ENCODE data around the gene PLOD1. TPM values are rescaled to one million over a fixed set of nuclear protein-coding genes. Genes with fewer than 3 reads are reported as not detected.

The PLOD1 gene
- total RNA-seq, 2 donors from 2014 or later: 73.6 to 80.2 TPM

DNA sequence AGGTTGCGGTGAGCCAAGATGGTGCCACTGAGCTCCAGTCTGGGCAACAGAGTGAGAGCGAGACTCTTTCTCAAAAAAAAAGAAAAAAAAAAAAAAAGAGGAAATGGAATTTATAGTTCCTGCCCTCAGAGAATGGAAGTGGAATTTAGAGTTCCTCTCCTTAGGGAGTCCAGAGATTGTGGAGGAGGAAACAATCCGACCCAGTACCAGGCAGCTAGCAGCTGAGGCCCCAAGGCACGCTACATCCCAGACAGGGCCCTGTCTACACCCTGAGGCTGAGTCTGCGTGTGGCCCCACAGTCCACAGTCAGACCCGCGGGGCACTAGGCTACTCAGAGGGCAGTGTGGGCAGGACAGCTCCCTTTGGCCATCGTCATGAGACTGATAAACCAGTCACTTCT lies 43.8 kb downstream of the PLOD1 start:
- Histone ChIP-seq H3K9me3 (no peaks in the 10 kb centered on the region), H3K4me1 (replicated peaks) (peaks cover 13% of the 10 kb centered on the region), H3K27ac (no peak overlapping the region), H3K4me3 (no peak overlapping the region), H3K27me3 (replicated peaks; ENCODE audit: insufficient read depth) (no peaks in the 10 kb centered on the region), H3K36me3 (no peaks in the 10 kb centered on the region)
- no peak for TF ChIP-seq POLR2AphosphoS5 (IDR thresholded peaks at IDR 0.05)
- TF ChIP-seq POLR2A (IDR thresholded peaks at IDR 0.05): no peak
- TF ChIP-seq, protein P1, sequence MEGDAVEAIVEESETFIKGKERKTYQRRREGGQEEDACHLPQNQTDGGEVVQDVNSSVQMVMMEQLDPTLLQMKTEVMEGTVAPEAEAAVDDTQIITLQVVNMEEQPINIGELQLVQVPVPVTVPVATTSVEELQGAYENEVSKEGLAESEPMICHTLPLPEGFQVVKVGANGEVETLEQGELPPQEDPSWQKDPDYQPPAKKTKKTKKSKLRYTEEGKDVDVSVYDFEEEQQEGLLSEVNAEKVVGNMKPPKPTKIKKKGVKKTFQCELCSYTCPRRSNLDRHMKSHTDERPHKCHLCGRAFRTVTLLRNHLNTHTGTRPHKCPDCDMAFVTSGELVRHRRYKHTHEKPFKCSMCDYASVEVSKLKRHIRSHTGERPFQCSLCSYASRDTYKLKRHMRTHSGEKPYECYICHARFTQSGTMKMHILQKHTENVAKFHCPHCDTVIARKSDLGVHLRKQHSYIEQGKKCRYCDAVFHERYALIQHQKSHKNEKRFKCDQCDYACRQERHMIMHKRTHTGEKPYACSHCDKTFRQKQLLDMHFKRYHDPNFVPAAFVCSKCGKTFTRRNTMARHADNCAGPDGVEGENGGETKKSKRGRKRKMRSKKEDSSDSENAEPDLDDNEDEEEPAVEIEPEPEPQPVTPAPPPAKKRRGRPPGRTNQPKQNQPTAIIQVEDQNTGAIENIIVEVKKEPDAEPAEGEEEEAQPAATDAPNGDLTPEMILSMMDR (IDR thresholded peaks at IDR 0.05): no peak
- WGBS: 93% methylated on average over 8 of the region's 8 CpGs
- intact Hi-C loops (cut with DNase I): loop anchor here (5.0 kb wide), 1 partner anchor 46 kb away; the partner anchor contains the start of gene PLOD1
- DNase-seq (ENCODE audit: low spot score): no peak

DNA sequence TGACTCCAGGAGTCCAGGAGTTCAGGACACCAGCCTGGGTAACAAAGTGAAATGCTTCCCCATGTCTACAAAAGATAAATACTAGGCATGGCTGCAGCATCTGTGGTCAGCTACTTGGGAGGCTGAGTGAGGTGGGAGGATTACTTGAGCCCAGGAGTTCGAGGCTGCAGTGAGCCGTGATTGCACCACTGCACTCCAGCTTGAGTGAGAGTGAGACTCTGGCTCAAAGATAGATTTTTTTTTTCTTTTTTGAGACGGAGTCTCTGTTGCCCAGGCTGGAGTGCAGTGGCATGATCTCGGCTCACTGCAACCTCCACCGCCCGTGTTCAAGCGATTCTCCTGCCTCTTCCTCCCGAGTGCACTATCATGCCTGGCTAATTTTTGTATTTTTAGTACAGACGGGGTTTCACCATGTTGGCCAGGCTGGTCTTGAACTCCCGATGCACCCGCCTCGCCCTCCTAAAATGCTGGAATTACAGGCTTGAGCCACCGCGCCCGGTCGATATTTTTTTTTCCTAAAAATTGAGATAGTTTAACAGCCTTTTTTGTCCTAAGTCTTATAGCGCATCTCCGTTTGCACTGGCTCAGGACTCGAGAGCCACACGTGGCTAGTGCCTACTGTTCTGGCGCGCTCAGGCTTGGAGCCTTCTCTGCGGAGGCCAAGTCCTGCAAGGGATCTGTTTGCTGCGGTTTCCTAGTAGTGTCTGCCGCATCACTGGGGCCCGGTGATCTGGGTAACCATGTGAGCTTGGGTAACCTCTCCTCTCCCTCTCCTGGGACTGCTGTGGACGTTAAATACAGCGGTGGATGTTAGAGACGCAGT lies 44.7 kb downstream of the PLOD1 start:
- peaks cover 13% of the 10 kb centered on the region for H3K4me1 ChIP-seq (replicated peaks)
- H3K27ac ChIP-seq: peak overlapping the region; percentile 89 to 91
- TF ChIP-seq POLR2A (IDR thresholded peaks at IDR 0.05) (no peak), POLR2AphosphoS5 (IDR thresholded peaks at IDR 0.05) (no peak)
- TF ChIP-seq, protein P1 (IDR thresholded peaks at IDR 0.05): no peak
- peak overlapping the region; percentile 53 to 79 for H3K4me3 ChIP-seq
- H3K27me3 ChIP-seq (replicated peaks; ENCODE audit: insufficient read depth): no peaks in the 10 kb centered on the region
- intact Hi-C loops (cut with DNase I): loop anchor here (5.0 kb wide), 1 partner anchor 47 kb away; the partner anchor contains the start of gene PLOD1
- no peak for DNase-seq (ENCODE audit: low spot score)
- no peaks in the 10 kb centered on the region for H3K36me3 ChIP-seq
- H3K9me3 ChIP-seq: no peaks in the 10 kb centered on the region
- WGBS: 40% methylated on average over 29 of the region's 29 CpGs

DNA sequence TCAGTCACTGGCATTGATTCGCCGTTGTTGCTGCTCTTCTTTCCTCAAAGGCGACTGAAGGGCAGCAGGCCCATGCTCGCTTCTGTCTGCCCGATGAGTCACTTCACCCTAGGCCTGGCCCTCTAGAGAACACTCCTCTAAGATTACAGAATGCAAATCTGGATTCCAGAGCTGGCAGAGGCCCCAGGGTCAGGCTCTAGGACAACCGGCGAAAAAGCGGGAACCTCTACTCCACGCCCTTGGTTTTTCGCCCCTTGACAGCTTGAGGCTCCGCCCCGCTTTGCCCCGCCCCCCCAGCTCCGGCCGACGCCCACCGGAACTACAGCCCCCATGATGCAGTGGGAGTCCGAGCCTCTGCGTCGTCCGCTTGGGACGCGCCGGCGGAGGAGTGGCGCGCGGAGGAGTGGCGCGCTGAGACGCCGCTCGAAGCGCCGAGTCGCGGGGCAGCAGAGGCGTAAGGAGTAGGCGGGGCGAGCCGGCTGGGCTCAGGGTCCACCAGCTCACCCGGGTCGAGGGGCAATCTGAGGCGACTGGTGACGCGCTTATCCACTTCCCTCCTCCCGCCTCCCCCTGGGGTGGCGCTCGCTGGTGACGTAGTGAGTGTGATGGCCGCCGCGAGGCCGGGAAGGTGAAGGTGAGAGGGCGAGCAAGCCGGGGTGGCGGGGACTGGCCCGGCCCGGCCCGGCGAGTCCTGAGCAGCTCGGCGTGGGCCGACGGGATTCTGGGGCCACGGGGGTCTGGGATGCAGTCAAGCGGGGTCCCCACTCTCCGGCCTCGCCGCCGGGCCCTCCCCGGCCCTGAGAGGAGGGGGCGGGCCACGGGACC lies 45.5 kb downstream of the PLOD1 start, which contains the start of gene MFN2:
MFN2 (plus strand) TSS at position 594 of the 825 bp plus-strand sequence. CDS start 8,725 bp downstream, outside the sequence.
- peak within 1 kb of the TSS; percentile 53 to 79 for H3K4me3 ChIP-seq
- H3K9me3 ChIP-seq: no peaks in the 10 kb centered on the region
- no peaks in the 10 kb centered on the region for H3K27me3 ChIP-seq (replicated peaks; ENCODE audit: insufficient read depth)
- TF ChIP-seq POLR2AphosphoS5 (IDR thresholded peaks at IDR 0.05): peak; percentile 96
- TF ChIP-seq, protein P1 (IDR thresholded peaks at IDR 0.05): peak in 1 of 4 experiments; percentile 21
- TF ChIP-seq POLR2A (IDR thresholded peaks at IDR 0.05): peak; percentile 57
- peak within 1 kb of the TSS; percentile 89 to 91 for H3K27ac ChIP-seq
- H3K4me1 ChIP-seq (replicated peaks): peaks cover 13% of the 10 kb centered on the region
- no peaks in the 10 kb centered on the region for H3K36me3 ChIP-seq
- under 1% methylated on average over 73 of the region's 74 CpGs for WGBS
- intact Hi-C loops (cut with DNase I): loop anchor here (5.0 kb wide), 1 partner anchor 48 kb away; the partner anchor contains the start of gene PLOD1
- DNase-seq (ENCODE audit: low spot score): peak; percentile 90

DNA sequence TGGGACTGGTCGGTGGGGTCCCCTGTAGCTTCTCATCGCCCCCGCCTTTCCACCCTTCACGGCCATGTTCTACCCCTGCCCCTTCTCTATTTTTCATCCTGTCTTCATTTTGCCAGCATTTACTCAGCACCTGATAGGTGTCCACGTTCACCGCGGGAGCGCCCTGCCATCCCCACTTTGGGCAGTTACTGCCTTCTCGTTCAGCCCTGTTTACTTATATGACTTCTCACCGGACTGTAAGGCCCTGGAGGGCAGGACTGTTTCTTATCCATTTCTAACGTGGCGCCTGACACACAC lies 46.1 kb downstream of the PLOD1 start:
- WGBS: under 1% methylated on average over 12 of the region's 12 CpGs
- intact Hi-C loops (cut with DNase I): no loop called here
- Histone ChIP-seq H3K9me3 (no peaks in the 10 kb centered on the region), H3K4me1 (replicated peaks) (peaks cover 13% of the 10 kb centered on the region), H3K4me3 (peak overlapping the region; percentile 53 to 79), H3K27ac (peak overlapping the region; percentile 89 to 91), H3K27me3 (replicated peaks; ENCODE audit: insufficient read depth) (no peaks in the 10 kb centered on the region), H3K36me3 (no peaks in the 10 kb centered on the region)
- TF ChIP-seq POLR2A (IDR thresholded peaks at IDR 0.05) (no peak), POLR2AphosphoS5 (IDR thresholded peaks at IDR 0.05) (no peak)
- TF ChIP-seq, protein P1 (IDR thresholded peaks at IDR 0.05): no peak
- DNase-seq (ENCODE audit: low spot score): no peak
